Activated naive CD8-positive, alpha-beta T cell (primary cell): ENCODE measurements around the gene PTPN3.

Experiments used
- H3K27ac Mint-ChIP-seq: one replicate; pipeline ENCODE4 v1.8.0; 2021; ENCODE audit warnings: mixed read lengths
- H3K27me3 Mint-ChIP-seq: one replicate; pipeline ENCODE4 v1.8.0; 2021; ENCODE audit warnings: mixed read lengths
- H3K36me3 Mint-ChIP-seq: one replicate; pipeline ENCODE4 v1.8.0; 2021; ENCODE audit warnings: mixed read lengths
- H3K4me1 Mint-ChIP-seq: one replicate; pipeline ENCODE4 v1.8.0; 2021; ENCODE audit warnings: low read depth, mixed read lengths
- H3K4me3 Mint-ChIP-seq: one replicate; pipeline ENCODE4 v1.8.0; 2021; ENCODE audit warnings: mild to moderate bottlenecking, mixed read lengths
- H3K9me3 Mint-ChIP-seq: one replicate; pipeline ENCODE4 v1.8.0; 2021; ENCODE audit warnings: low read depth, mixed read lengths

PTPN3 gene

GRCh38 chr9:109419531-109419930 is 78.6 kb downstream of the PTPN3 start:
- H3K9me3 Mint-ChIP-seq: no peaks in the 10 kb centered on the region
- H3K4me1 Mint-ChIP-seq: no peaks in the 10 kb centered on the region
- H3K36me3 Mint-ChIP-seq: no peaks in the 10 kb centered on the region
- H3K27me3 Mint-ChIP-seq: peaks cover 8% of the 10 kb centered on the region
- no peak overlapping the region for H3K4me3 Mint-ChIP-seq
- no peak overlapping the region for H3K27ac Mint-ChIP-seq

- H3K9me3 Mint-ChIP-seq: no peaks in the 10 kb centered on the region
- H3K4me3 Mint-ChIP-seq: no peak overlapping the region
- H3K4me1 Mint-ChIP-seq: no peaks in the 10 kb centered on the region
- H3K27me3 Mint-ChIP-seq: peaks cover 8% of the 10 kb centered on the region
- H3K36me3 Mint-ChIP-seq: no peaks in the 10 kb centered on the region
- no peak overlapping the region for H3K27ac Mint-ChIP-seq
These were observed 79.3 kb downstream of the PTPN3 start for GRCh38 chr9:109418827-109419226.

GRCh38 chr9:109417585-109418544 is 80.2 kb downstream of the PTPN3 start:
- H3K27me3 Mint-ChIP-seq: peaks cover 13% of the 10 kb centered on the region
- no peaks in the 10 kb centered on the region for H3K4me1 Mint-ChIP-seq
- no peak overlapping the region for H3K27ac Mint-ChIP-seq
- no peaks in the 10 kb centered on the region for H3K9me3 Mint-ChIP-seq
- H3K36me3 Mint-ChIP-seq: no peaks in the 10 kb centered on the region
- no peak overlapping the region for H3K4me3 Mint-ChIP-seq

GRCh38 chr9:109417054-109417453 is 81.1 kb downstream of the PTPN3 start:
- no peaks in the 10 kb centered on the region for H3K4me1 Mint-ChIP-seq
- no peaks in the 10 kb centered on the region for H3K9me3 Mint-ChIP-seq
- H3K36me3 Mint-ChIP-seq: no peaks in the 10 kb centered on the region
- peaks cover 13% of the 10 kb centered on the region for H3K27me3 Mint-ChIP-seq
- H3K4me3 Mint-ChIP-seq: no peak overlapping the region
- no peak overlapping the region for H3K27ac Mint-ChIP-seq

- Mint-ChIP-seq H3K36me3 (no peaks in the 10 kb centered on the region), H3K27ac (no peak overlapping the region), H3K9me3 (no peaks in the 10 kb centered on the region), H3K4me3 (no peak overlapping the region), H3K4me1 (peaks cover 5% of the 10 kb centered on the region), H3K27me3 (peaks cover 13% of the 10 kb centered on the region)
These were observed 81.9 kb downstream of the PTPN3 start for GRCh38 chr9:109416135-109416706.

- Mint-ChIP-seq H3K27me3 (peaks cover 15% of the 10 kb centered on the region), H3K4me1 (peaks cover 5% of the 10 kb centered on the region), H3K27ac (no peak overlapping the region), H3K36me3 (no peaks in the 10 kb centered on the region), H3K4me3 (no peak overlapping the region), H3K9me3 (no peaks in the 10 kb centered on the region)
These were observed 83.9 kb downstream of the PTPN3 start for GRCh38 chr9:109414125-109414785.

GRCh38 chr9:109411798-109412352 is 86.2 kb downstream of the PTPN3 start:
- H3K36me3 Mint-ChIP-seq: no peaks in the 10 kb centered on the region
- no peak overlapping the region for H3K4me3 Mint-ChIP-seq
- H3K9me3 Mint-ChIP-seq: no peaks in the 10 kb centered on the region
- peaks cover 5% of the 10 kb centered on the region for H3K4me1 Mint-ChIP-seq
- no peak overlapping the region for H3K27ac Mint-ChIP-seq
- H3K27me3 Mint-ChIP-seq: peaks cover 15% of the 10 kb centered on the region

GRCh38 chr9:109411069-109411761 is 86.9 kb downstream of the PTPN3 start:
- Mint-ChIP-seq H3K27me3 (peaks cover 15% of the 10 kb centered on the region), H3K9me3 (no peaks in the 10 kb centered on the region), H3K27ac (no peak overlapping the region), H3K4me1 (peaks cover 5% of the 10 kb centered on the region), H3K36me3 (no peaks in the 10 kb centered on the region), H3K4me3 (no peak overlapping the region)

- Mint-ChIP-seq H3K4me3 (no peak overlapping the region), H3K4me1 (peaks cover 5% of the 10 kb centered on the region), H3K36me3 (no peaks in the 10 kb centered on the region), H3K27me3 (peaks cover 6% of the 10 kb centered on the region), H3K27ac (no peak overlapping the region), H3K9me3 (no peaks in the 10 kb centered on the region)
These were observed 88.2 kb downstream of the PTPN3 start for GRCh38 chr9:109409773-109410397.

- Mint-ChIP-seq H3K9me3 (no peaks in the 10 kb centered on the region), H3K4me1 (peaks cover 5% of the 10 kb centered on the region), H3K27me3 (peaks cover 6% of the 10 kb centered on the region), H3K4me3 (no peak overlapping the region), H3K27ac (no peak overlapping the region), H3K36me3 (no peaks in the 10 kb centered on the region)
These were observed 89.2 kb downstream of the PTPN3 start for GRCh38 chr9:109408759-109409462.

GRCh38 chr9:109403766-109404320 is 94.3 kb downstream of the PTPN3 start:
- Mint-ChIP-seq H3K27me3 (peaks cover 7% of the 10 kb centered on the region), H3K4me1 (no peaks in the 10 kb centered on the region), H3K9me3 (no peaks in the 10 kb centered on the region), H3K4me3 (no peak overlapping the region), H3K27ac (no peak overlapping the region), H3K36me3 (no peaks in the 10 kb centered on the region)

GRCh38 chr9:109403116-109403515 is 95.0 kb downstream of the PTPN3 start:
- no peak overlapping the region for H3K27ac Mint-ChIP-seq
- H3K36me3 Mint-ChIP-seq: no peaks in the 10 kb centered on the region
- no peaks in the 10 kb centered on the region for H3K4me1 Mint-ChIP-seq
- H3K27me3 Mint-ChIP-seq: peaks cover 7% of the 10 kb centered on the region
- H3K9me3 Mint-ChIP-seq: no peaks in the 10 kb centered on the region
- H3K4me3 Mint-ChIP-seq: no peak overlapping the region

- H3K27ac Mint-ChIP-seq: no peak overlapping the region
- H3K4me1 Mint-ChIP-seq: no peaks in the 10 kb centered on the region
- H3K9me3 Mint-ChIP-seq: no peaks in the 10 kb centered on the region
- no peak overlapping the region for H3K4me3 Mint-ChIP-seq
- H3K36me3 Mint-ChIP-seq: no peaks in the 10 kb centered on the region
- H3K27me3 Mint-ChIP-seq: peaks cover 7% of the 10 kb centered on the region
These were observed 96.2 kb downstream of the PTPN3 start for GRCh38 chr9:109401990-109402318.
